ENCODE measurements around the gene HK1.

GRCh38 chr10:69400936-69401335 lies 122.6 kb downstream of the HK1 start:
- TF ChIP-seq POLR2A (IDR thresholded peaks at IDR 0.05; ENCODE audit: low read length) (no peak), GATA1 (IDR thresholded peaks at IDR 0.05; ENCODE audit: low read depth, low read length) (no peak)
